OCI-LY3 (cell line): ENCODE measurements around the gene GON4L.

Experiments used
- EZH2phosphoT487 ChIP-seq: fragments of 200-600 bp; shearing (Covaris generic); IDR thresholded peaks from 2 replicates; pipeline ENCODE4 v1.6.1; 2018; ENCODE audit warnings: antibody characterized with exemption, mixed run types, low read depth
- TF ChIP-seq, protein P1 (sequence below): fragments of 200-600, 300-600 bp; sonication (generic); IDR thresholded peaks from 2 replicates; pipeline ENCODE4 v1.5.1; 2014; ENCODE audit warnings: antibody characterized with exemption, low read length, low read depth

- TF ChIP-seq, protein P1, sequence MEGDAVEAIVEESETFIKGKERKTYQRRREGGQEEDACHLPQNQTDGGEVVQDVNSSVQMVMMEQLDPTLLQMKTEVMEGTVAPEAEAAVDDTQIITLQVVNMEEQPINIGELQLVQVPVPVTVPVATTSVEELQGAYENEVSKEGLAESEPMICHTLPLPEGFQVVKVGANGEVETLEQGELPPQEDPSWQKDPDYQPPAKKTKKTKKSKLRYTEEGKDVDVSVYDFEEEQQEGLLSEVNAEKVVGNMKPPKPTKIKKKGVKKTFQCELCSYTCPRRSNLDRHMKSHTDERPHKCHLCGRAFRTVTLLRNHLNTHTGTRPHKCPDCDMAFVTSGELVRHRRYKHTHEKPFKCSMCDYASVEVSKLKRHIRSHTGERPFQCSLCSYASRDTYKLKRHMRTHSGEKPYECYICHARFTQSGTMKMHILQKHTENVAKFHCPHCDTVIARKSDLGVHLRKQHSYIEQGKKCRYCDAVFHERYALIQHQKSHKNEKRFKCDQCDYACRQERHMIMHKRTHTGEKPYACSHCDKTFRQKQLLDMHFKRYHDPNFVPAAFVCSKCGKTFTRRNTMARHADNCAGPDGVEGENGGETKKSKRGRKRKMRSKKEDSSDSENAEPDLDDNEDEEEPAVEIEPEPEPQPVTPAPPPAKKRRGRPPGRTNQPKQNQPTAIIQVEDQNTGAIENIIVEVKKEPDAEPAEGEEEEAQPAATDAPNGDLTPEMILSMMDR, result no peak
- TF ChIP-seq EZH2phosphoT487, result no peak
Measured at GRCh38 chr1:155831279-155831976, 25.6 kb downstream of the GON4L start.
